Activated T-cell treated with anti-CD3 and anti-CD28 coated beads for 4 hours (primary cell): ENCODE results near the gene INHA.

Experiments
- DNase-seq: peaks from one replicate; pipeline ENCODE4 v3.0.0-alpha.2; 2020

The INHA gene

GRCh38 chr2:219572237-219573001, at the start of gene INHA:
Gene INHA (plus strand): TSS chr2:219572310. CDS start chr2:219572375, 65 bp downstream.
- DNase-seq = no peak

GRCh38 chr2:219523031-219523671, 49.0 kb upstream of the INHA start:
- no peak for DNase-seq

- DNase-seq = no peak
Measured at GRCh38 chr2:219524817-219525216, 47.3 kb upstream of the INHA start.

GRCh38 chr2:219525533-219526232, 46.4 kb upstream of the INHA start:
- no peak for DNase-seq

GRCh38 chr2:219526320-219527075, 45.6 kb upstream of the INHA start:
- DNase-seq = no peak

- DNase-seq = no peak
Measured at GRCh38 chr2:219527076-219527394, 45.1 kb upstream of the INHA start.

- no peak for DNase-seq
Measured at GRCh38 chr2:219527472-219527871, 44.6 kb upstream of the INHA start.

GRCh38 chr2:219530048-219530963, 41.8 kb upstream of the INHA start:
- peak; percentile 80 for DNase-seq

GRCh38 chr2:219531639-219532377, 40.3 kb upstream of the INHA start:
- no peak for DNase-seq

GRCh38 chr2:219532378-219532649, 39.8 kb upstream of the INHA start:
- no peak for DNase-seq

- no peak for DNase-seq
Measured at GRCh38 chr2:219533930-219534661, 38.0 kb upstream of the INHA start.

- DNase-seq = no peak
Measured at GRCh38 chr2:219536425-219536824, 35.7 kb upstream of the INHA start.

- DNase-seq = no peak
Measured at GRCh38 chr2:219536967-219537366, 35.1 kb upstream of the INHA start.

- no peak for DNase-seq
Measured at GRCh38 chr2:219537657-219538488, 34.2 kb upstream of the INHA start.

- DNase-seq = no peak
Measured at GRCh38 chr2:219538504-219538951, 33.6 kb upstream of the INHA start.

- no peak for DNase-seq
Measured at GRCh38 chr2:219538956-219539788, 32.9 kb upstream of the INHA start.

GRCh38 chr2:219539926-219540678, 32.0 kb upstream of the INHA start:
- no peak for DNase-seq
